ENCODE data around the gene ZNF678. TPM values are rescaled to one million over a fixed set of nuclear protein-coding genes. Genes with fewer than 3 reads are reported as not detected.
"Not testable (repeated sequence)": the region's sequence is repeated elsewhere in the genome, so short reads cannot be mapped to it uniquely, and the experiment has no call there.

Gene ZNF678
- total RNA-seq, 1 donor from 2014 or later, result 2.3 TPM

DNA sequence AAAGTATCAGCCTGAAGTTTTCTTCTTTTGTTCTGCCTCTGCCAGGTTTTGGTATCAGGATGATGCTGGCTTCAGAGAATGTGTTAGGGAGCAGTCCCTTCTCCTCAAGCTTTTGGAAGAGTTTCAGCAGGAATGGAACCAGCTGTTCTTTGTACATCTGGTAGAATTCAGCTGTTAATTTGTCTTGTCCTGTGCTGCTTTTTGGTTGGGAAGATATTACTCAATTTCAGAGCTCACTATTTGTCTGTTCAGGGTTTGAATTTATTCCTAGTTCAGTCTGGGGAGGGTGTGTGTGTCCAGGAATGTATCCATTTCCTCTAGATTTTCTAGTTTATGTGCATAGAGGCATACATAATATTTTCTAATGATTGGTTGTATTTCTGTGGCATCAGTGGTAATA is 12.8 kb downstream of the ZNF678 start:
- H3K4me3 ChIP-seq, result no peak overlapping the region
- peaks cover 23% of the 10 kb centered on the region for H3K9me3 ChIP-seq (replicated peaks)
- peaks cover 12% of the 10 kb centered on the region for H3K4me1 ChIP-seq
- no peak overlapping the region for H3K27ac ChIP-seq (replicated peaks)
- TF ChIP-seq, protein P1, sequence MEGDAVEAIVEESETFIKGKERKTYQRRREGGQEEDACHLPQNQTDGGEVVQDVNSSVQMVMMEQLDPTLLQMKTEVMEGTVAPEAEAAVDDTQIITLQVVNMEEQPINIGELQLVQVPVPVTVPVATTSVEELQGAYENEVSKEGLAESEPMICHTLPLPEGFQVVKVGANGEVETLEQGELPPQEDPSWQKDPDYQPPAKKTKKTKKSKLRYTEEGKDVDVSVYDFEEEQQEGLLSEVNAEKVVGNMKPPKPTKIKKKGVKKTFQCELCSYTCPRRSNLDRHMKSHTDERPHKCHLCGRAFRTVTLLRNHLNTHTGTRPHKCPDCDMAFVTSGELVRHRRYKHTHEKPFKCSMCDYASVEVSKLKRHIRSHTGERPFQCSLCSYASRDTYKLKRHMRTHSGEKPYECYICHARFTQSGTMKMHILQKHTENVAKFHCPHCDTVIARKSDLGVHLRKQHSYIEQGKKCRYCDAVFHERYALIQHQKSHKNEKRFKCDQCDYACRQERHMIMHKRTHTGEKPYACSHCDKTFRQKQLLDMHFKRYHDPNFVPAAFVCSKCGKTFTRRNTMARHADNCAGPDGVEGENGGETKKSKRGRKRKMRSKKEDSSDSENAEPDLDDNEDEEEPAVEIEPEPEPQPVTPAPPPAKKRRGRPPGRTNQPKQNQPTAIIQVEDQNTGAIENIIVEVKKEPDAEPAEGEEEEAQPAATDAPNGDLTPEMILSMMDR (IDR thresholded peaks at IDR 0.05; ENCODE audit: borderline replicate concordance), result no peak
- intact Hi-C loops (cut with micrococcal nuclease), result no loop called here
- no peaks in the 10 kb centered on the region for H3K36me3 ChIP-seq
- H3K27me3 ChIP-seq (ENCODE audit: low read depth), result no peaks in the 10 kb centered on the region
- DNase-seq, result no peak

DNA sequence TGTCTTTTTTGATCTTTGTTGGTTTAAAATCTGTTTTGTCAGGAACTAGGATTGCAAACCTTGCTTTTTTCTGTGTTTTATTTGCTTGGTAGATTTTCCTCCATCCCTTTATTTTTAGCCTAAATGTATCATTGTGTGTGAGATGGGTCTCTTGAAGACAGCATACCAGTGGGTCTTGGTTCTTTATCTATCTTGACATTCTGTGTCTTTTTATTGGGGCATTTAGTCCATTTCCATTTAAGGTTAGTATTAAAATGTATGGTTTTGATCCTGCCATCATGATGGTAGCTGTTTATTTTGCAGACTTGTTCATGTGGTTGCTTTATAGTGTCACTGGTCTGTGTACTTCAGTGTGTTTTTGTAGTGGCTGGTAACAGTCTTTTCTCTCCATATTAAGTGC is 14.1 kb downstream of the ZNF678 start:
- Histone ChIP-seq H3K4me1 (peaks cover 10% of the 10 kb centered on the region), H3K9me3 (replicated peaks) (peaks cover 23% of the 10 kb centered on the region), H3K27ac (replicated peaks) (no peak overlapping the region), H3K27me3 (ENCODE audit: low read depth) (no peaks in the 10 kb centered on the region), H3K4me3 (no peak overlapping the region), H3K36me3 (no peaks in the 10 kb centered on the region)
- TF ChIP-seq, protein P1 (IDR thresholded peaks at IDR 0.05; ENCODE audit: borderline replicate concordance), result no peak
- DNase-seq, result no peak
- intact Hi-C loops (cut with micrococcal nuclease), result no loop called here

DNA sequence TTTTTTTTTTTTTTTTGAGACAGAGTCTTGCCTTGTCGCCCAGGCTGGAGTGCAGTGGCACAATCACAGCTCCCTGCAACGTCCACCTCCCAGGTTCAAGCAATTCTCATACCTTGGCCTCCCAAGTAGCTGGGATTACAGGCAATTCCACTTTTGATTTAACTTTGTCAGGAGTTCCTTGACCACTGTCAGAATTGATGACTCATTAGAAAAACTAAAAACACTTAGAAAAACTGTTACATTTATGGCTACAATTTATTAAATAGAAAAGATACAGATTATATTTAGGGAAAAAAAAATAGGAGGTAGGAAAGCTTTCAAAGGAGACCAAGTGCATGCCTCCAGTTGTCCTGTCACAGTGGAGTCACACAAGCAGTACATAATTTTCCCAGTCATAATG is 20.0 kb downstream of the ZNF678 start:
- H3K27ac ChIP-seq (replicated peaks), result no peak overlapping the region
- no peaks in the 10 kb centered on the region for H3K4me1 ChIP-seq
- TF ChIP-seq, protein P1 (IDR thresholded peaks at IDR 0.05; ENCODE audit: borderline replicate concordance), result no peak
- peaks cover 28% of the 10 kb centered on the region for H3K9me3 ChIP-seq (replicated peaks)
- no peak for DNase-seq
- H3K4me3 ChIP-seq, result no peak overlapping the region
- intact Hi-C loops (cut with micrococcal nuclease), result no loop called here
- peaks cover 19% of the 10 kb centered on the region for H3K36me3 ChIP-seq
- no peaks in the 10 kb centered on the region for H3K27me3 ChIP-seq (ENCODE audit: low read depth)

DNA sequence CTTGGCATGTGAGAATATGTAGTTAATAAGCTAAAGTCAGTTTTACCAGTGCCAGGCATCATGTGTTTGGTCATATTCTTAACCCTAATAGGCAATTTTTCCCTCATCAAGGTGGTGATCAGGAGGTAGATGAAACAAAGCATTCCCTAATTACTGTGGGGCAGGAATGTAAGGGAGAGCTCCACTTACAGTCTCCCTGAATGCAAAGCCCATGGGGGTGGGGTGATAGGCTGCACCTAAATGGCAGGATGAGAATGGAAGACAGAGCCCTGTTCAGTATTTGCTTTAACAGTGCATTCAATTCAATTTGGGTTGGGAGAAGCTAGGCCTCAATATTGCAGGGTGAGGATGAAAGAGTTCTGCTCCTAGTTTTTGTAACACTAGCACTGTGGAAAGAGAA is 23.4 kb downstream of the ZNF678 start:
- Histone ChIP-seq H3K27ac (replicated peaks) (no peak overlapping the region), H3K36me3 (peaks cover 19% of the 10 kb centered on the region), H3K4me3 (no peak overlapping the region), H3K4me1 (no peaks in the 10 kb centered on the region), H3K9me3 (replicated peaks) (peaks cover 42% of the 10 kb centered on the region), H3K27me3 (ENCODE audit: low read depth) (no peaks in the 10 kb centered on the region)
- intact Hi-C loops (cut with micrococcal nuclease), result no loop called here
- DNase-seq, result no peak
- TF ChIP-seq, protein P1 (IDR thresholded peaks at IDR 0.05; ENCODE audit: borderline replicate concordance), result no peak

DNA sequence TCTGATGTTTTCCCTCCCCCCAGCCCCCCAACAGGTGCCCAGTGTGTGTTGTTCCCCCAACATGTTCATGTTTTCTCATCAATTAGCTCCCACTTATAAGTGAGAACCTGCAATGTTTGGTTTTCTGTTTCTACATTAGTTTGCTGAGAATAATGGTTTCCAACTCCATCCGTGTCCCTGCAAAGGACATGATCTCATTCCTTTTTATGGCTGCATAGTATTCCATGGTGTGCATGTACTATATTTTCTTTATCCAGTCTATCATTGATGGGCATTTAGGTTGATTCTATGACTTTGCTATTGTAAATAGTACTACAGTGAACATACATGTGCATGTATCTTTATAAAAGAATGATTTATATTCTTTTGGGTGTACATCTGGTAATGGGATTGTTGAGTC is 24.6 kb downstream of the ZNF678 start:
- Histone ChIP-seq H3K4me3 (no peak overlapping the region), H3K4me1 (no peaks in the 10 kb centered on the region), H3K27me3 (ENCODE audit: low read depth) (no peaks in the 10 kb centered on the region), H3K36me3 (peaks cover 19% of the 10 kb centered on the region), H3K27ac (replicated peaks) (no peak overlapping the region), H3K9me3 (replicated peaks) (peaks cover 42% of the 10 kb centered on the region)
- DNase-seq, result no peak
- intact Hi-C loops (cut with micrococcal nuclease), result no loop called here
- TF ChIP-seq, protein P1 (IDR thresholded peaks at IDR 0.05; ENCODE audit: borderline replicate concordance), result no peak

DNA sequence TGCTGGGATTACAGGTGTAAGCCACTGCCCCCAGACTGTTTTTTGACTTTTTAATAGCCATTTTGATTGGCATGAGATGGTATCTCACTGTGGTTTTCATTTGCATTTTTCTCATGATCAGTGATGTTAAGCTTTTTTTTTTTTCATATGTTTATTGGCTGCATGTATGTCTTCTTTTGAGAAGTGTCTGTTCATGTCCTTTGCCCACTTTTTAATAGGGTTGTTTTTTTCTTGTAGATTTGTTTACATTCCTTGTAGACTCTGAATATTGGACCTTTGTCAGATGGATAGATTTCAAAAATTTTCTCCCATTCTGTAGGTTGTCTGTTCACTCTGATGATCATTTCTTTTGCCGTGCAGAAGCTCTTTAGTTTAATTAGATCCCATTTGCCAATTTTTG is 25.4 kb downstream of the ZNF678 start:
- Histone ChIP-seq H3K9me3 (replicated peaks) (peaks cover 42% of the 10 kb centered on the region), H3K36me3 (peaks cover 14% of the 10 kb centered on the region)
- H3K27ac ChIP-seq (replicated peaks); intact Hi-C loops (cut with micrococcal nuclease); DNase-seq; H3K4me3 ChIP-seq; H3K4me1 ChIP-seq; H3K27me3 ChIP-seq (ENCODE audit: low read depth): not testable (repeated sequence)

DNA sequence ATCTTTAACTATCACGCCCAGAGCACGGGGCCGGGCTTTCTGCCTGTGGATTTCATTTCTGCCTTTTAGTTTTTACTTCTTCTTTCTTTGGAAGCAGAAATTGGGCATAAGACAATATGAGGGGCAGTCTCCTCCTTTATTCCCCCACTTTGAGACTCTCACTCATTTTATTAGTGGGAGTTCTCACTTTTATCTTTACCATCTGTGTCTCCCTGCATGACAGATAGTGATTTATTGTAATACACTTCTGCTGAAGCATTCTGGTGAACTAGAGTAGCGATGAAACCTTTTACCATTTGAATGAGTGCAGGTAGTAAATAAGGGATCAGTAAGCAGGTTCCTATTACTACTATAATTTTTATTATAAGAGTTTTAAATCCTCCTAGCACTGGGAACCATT is 26.4 kb downstream of the ZNF678 start:
- H3K27me3 ChIP-seq (ENCODE audit: low read depth); H3K4me1 ChIP-seq; DNase-seq; intact Hi-C loops (cut with micrococcal nuclease); H3K4me3 ChIP-seq; H3K27ac ChIP-seq (replicated peaks): not testable (repeated sequence)
- Histone ChIP-seq H3K9me3 (replicated peaks) (peaks cover 42% of the 10 kb centered on the region), H3K36me3 (peaks cover 13% of the 10 kb centered on the region)

DNA sequence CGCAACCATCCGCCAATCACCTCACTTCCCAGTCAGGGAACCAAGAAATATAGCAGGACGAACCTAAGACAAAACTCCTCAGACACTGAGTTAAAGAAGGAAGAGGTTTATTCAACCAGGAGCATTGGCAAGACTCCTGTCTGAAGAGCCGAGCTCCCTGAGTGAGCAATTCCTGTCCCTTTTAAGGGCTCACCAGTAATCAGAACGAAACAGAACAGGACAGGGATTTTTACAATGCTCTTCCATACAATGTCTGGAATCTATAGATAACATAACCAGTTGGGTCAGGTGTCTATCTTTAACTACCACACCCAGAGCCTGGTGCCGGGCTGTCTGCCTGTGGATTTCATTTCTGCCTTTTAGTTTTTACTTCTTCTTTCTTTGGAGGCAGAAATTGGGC is 32.9 kb downstream of the ZNF678 start:
- DNase-seq; H3K27ac ChIP-seq (replicated peaks); H3K4me3 ChIP-seq; H3K27me3 ChIP-seq (ENCODE audit: low read depth); H3K4me1 ChIP-seq; intact Hi-C loops (cut with micrococcal nuclease); H3K36me3 ChIP-seq: not testable (repeated sequence)
- H3K9me3 ChIP-seq (replicated peaks), result peaks cover 11% of the 10 kb centered on the region

All from left ventricle myocardium inferior (tissue), 1 donor.